ENCODE results near the gene STAM2.
"Not testable (repeated sequence)": the region's sequence is repeated elsewhere in the genome, so short reads cannot be mapped to it uniquely, and the experiment has no call there.

The STAM2 gene

DNA sequence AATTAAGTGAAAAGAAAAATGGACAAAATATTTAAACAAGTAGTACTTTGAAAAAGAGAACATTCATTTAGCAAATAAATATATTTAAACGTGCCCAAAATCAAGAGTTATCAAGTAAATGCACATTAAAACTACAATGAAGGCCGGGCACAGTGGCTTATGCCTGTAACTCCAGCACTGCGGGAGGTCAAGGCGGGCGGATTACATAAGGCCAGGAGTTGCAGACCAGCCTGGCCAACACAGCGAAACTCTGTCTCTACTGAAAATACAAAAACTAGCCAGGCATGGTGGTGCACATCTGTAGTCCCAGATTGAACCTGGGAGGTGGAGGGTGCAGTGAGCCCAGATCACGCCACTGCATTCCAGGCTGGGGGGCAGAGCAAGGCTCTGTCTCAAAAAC is 9.8 kb downstream of the STAM2 start:
- Histone ChIP-seq H3K27me3 (ENCODE audit: insufficient read depth, low read length) (no peaks in the 10 kb centered on the region), H3K9me3 (ENCODE audit: low read length) (peaks cover 2% of the 10 kb centered on the region), H2AFZ (ENCODE audit: low read depth, low read length) (no peak overlapping the region), H3K4me3 (ENCODE audit: low read length) (no peak overlapping the region), H3K4me1 (ENCODE audit: insufficient read depth, low read length) (peaks cover 7% of the 10 kb centered on the region), H3K36me3 (ENCODE audit: insufficient read depth, low read length) (no peaks in the 10 kb centered on the region)

DNA sequence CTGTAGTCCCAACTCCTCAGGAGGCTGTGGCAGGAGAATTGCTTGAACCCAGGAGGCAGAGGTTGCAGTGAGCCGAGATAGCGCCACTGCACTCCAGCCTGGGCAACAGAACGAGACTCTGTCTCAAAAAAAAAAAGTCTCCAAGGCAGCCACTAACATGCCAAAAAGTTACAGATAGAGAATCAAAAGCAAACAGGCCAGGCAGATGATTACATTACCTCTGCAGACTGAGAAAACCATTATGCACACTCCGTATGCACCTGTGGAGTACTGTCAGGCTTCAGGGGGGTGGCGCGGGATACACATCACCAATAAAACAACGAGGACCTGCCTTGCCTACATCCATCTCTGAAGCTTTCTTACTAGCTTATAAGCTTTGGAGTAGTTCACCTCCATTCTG is 10.3 kb downstream of the STAM2 start:
- H3K9me3 ChIP-seq (ENCODE audit: low read length), result peaks cover 2% of the 10 kb centered on the region
- H3K4me3 ChIP-seq (ENCODE audit: low read length), result no peak overlapping the region
- H2AFZ ChIP-seq (ENCODE audit: low read depth, low read length), result no peak overlapping the region
- H3K27me3 ChIP-seq (ENCODE audit: insufficient read depth, low read length), result no peaks in the 10 kb centered on the region
- H3K36me3 ChIP-seq (ENCODE audit: insufficient read depth, low read length), result no peaks in the 10 kb centered on the region
- peaks cover 7% of the 10 kb centered on the region for H3K4me1 ChIP-seq (ENCODE audit: insufficient read depth, low read length)

DNA sequence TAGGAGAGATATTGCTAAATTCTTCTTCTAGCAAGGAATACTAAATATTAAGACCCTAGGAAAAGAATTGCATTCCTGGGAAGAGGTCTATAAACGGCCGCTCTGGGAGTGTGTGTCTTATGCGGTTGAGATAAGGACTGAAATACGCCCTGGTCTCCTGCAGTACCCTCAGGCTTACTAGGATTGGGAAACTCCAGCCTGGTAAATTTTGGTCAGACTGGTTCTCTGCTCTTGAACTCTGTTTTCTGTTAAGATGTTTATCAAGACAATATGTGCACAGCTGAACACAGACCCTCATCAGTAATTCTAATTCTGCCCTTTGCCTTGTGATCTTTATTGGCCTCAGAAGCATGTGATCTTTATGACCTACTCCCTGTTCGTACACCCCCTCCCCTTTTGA is 11.9 kb downstream of the STAM2 start:
- not testable (repeated sequence) for H3K27me3 ChIP-seq (ENCODE audit: insufficient read depth, low read length); H3K9me3 ChIP-seq (ENCODE audit: low read length); H3K4me1 ChIP-seq (ENCODE audit: insufficient read depth, low read length); H3K36me3 ChIP-seq (ENCODE audit: insufficient read depth, low read length); H2AFZ ChIP-seq (ENCODE audit: low read depth, low read length); H3K4me3 ChIP-seq (ENCODE audit: low read length)

DNA sequence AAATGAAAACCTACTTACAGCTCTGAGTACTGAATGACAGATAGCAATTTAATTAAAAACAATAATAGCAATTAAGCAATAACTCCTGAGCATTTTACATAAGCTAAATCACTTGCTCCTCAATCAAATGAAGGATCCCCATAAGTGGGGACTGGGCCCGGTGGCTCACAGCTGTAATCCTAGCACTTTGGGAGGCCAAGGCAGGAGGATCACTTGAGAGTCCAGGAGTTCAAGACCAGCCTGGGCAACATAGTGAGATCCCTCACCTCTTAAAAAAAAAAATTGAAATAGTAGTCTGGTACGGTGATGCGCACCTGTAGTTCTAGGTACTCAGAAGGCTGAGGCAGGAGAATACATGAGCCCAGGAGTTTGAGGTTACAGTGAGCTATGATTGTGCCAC is 13.4 kb downstream of the STAM2 start:
- H3K4me1 ChIP-seq (ENCODE audit: insufficient read depth, low read length), result peaks cover 7% of the 10 kb centered on the region
- H2AFZ ChIP-seq (ENCODE audit: low read depth, low read length), result no peak overlapping the region
- H3K27me3 ChIP-seq (ENCODE audit: insufficient read depth, low read length), result no peaks in the 10 kb centered on the region
- H3K4me3 ChIP-seq (ENCODE audit: low read length), result no peak overlapping the region
- H3K36me3 ChIP-seq (ENCODE audit: insufficient read depth, low read length), result no peaks in the 10 kb centered on the region
- peaks cover 10% of the 10 kb centered on the region for H3K9me3 ChIP-seq (ENCODE audit: low read length)

DNA sequence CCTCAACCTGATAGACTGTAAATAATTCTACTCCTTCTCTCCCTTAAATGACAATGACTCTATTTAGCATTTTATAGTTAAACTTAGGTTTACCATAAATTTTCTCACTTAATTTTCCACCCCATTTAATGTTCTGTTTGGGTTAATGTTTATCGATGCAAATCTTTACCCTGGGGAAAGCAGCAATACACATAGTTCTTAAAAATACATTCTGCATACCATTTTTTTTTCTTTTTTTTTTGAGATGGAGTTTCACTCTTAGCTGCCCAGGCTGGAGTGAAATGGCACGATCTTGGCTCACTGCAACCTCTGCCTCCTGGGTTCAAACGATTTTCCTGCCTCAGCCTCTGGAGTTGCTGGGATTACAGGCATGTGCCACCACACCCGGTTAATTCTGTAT is 14.0 kb downstream of the STAM2 start:
- H3K4me1 ChIP-seq (ENCODE audit: insufficient read depth, low read length), result peaks cover 5% of the 10 kb centered on the region
- no peaks in the 10 kb centered on the region for H3K36me3 ChIP-seq (ENCODE audit: insufficient read depth, low read length)
- H3K4me3 ChIP-seq (ENCODE audit: low read length), result no peak overlapping the region
- H3K9me3 ChIP-seq (ENCODE audit: low read length), result peaks cover 14% of the 10 kb centered on the region
- H3K27me3 ChIP-seq (ENCODE audit: insufficient read depth, low read length), result no peaks in the 10 kb centered on the region
- no peak overlapping the region for H2AFZ ChIP-seq (ENCODE audit: low read depth, low read length)

DNA sequence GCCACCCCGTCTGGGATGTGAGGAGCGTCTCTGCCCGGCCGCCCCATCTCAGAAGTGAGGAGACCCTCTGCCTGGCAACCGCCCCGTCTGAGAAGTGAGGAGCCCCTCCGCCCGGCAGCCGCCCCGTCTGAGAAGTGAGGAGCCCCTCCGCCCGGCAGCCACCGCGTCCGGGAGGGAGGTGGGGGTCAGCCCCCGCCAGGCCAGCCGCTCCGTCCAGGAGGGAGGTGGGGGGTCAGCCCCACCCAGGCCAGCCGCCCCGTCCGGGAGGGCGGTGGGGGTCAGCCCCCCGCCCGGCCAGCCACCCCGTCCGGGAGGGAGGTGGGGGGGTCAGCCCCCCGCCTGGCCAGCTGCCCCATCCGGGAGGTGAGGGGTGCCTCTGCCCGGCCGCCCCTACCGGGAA is 15.2 kb downstream of the STAM2 start:
- peaks cover 12% of the 10 kb centered on the region for H3K9me3 ChIP-seq (ENCODE audit: low read length)
- H3K4me1 ChIP-seq (ENCODE audit: insufficient read depth, low read length); H3K36me3 ChIP-seq (ENCODE audit: insufficient read depth, low read length); H2AFZ ChIP-seq (ENCODE audit: low read depth, low read length); H3K27me3 ChIP-seq (ENCODE audit: insufficient read depth, low read length); H3K4me3 ChIP-seq (ENCODE audit: low read length): not testable (repeated sequence)

DNA sequence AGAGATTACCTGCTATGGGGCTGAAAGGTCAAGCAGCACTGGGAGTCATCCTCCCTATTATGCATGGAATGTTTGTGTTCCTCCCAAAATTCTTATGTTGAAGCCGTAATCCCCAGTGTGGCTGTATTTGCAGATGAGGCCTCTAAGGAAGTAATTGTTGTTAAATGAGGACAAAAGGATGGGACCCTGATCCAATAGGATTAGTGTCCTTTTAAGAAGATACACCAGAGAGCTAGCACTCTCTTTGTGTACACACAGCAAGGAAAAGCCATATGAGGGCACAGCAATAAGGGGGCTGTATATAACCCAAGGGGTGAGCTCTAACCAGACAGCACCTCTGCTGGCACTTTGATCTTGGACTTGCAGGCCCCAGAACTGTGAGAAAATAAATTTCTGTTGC is 18.3 kb downstream of the STAM2 start:
- peaks cover 12% of the 10 kb centered on the region for H3K9me3 ChIP-seq (ENCODE audit: low read length)
- no peaks in the 10 kb centered on the region for H3K4me1 ChIP-seq (ENCODE audit: insufficient read depth, low read length)
- H3K4me3 ChIP-seq (ENCODE audit: low read length), result no peak overlapping the region
- H3K36me3 ChIP-seq (ENCODE audit: insufficient read depth, low read length), result no peaks in the 10 kb centered on the region
- H2AFZ ChIP-seq (ENCODE audit: low read depth, low read length), result no peak overlapping the region
- H3K27me3 ChIP-seq (ENCODE audit: insufficient read depth, low read length), result no peaks in the 10 kb centered on the region

DNA sequence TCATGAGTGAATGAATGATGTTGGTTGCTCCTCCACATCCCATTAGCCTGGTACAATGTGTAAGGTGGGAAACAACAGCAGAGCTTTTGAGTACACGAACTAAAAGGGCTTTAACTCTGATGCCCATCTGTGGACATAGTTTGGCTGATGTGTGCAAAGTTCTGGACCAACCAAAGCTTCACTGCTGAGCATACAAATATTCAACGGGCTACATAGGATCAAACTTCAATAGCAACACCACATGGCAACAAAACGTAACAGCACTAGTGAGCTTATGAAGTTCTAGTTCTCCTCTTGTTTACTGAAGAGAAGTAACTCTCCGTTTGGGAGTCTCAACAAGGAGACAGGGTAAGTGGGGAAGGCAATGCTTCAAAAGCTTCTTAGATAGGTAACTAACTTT is 20.4 kb downstream of the STAM2 start:
- no peak overlapping the region for H3K4me3 ChIP-seq (ENCODE audit: low read length)
- H3K36me3 ChIP-seq (ENCODE audit: insufficient read depth, low read length), result no peaks in the 10 kb centered on the region
- no peaks in the 10 kb centered on the region for H3K27me3 ChIP-seq (ENCODE audit: insufficient read depth, low read length)
- H3K9me3 ChIP-seq (ENCODE audit: low read length), result peaks cover 15% of the 10 kb centered on the region
- H2AFZ ChIP-seq (ENCODE audit: low read depth, low read length), result no peak overlapping the region
- H3K4me1 ChIP-seq (ENCODE audit: insufficient read depth, low read length), result no peaks in the 10 kb centered on the region

DNA sequence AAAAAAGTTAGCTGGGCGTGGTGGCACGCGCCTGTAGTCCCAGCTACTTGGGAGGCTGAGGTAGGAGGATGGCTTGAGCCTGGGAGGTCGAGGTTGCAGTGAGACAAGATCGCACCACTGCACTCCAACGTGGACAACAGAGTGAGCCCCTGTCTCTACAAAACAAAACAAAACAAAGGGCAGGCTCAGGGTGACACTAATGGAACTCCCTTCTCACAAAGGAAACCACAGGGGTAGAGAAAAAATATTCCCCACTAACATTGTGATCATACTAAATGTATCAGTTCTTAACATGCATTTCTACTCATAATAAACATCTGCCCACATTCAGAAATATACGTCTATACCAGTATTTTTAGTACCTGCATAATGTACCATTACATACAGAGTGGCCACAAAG is 21.1 kb downstream of the STAM2 start:
- Histone ChIP-seq H2AFZ (ENCODE audit: low read depth, low read length) (no peak overlapping the region), H3K36me3 (ENCODE audit: insufficient read depth, low read length) (no peaks in the 10 kb centered on the region), H3K27me3 (ENCODE audit: insufficient read depth, low read length) (no peaks in the 10 kb centered on the region), H3K9me3 (ENCODE audit: low read length) (peaks cover 15% of the 10 kb centered on the region), H3K4me1 (ENCODE audit: insufficient read depth, low read length) (no peaks in the 10 kb centered on the region), H3K4me3 (ENCODE audit: low read length) (no peak overlapping the region)

DNA sequence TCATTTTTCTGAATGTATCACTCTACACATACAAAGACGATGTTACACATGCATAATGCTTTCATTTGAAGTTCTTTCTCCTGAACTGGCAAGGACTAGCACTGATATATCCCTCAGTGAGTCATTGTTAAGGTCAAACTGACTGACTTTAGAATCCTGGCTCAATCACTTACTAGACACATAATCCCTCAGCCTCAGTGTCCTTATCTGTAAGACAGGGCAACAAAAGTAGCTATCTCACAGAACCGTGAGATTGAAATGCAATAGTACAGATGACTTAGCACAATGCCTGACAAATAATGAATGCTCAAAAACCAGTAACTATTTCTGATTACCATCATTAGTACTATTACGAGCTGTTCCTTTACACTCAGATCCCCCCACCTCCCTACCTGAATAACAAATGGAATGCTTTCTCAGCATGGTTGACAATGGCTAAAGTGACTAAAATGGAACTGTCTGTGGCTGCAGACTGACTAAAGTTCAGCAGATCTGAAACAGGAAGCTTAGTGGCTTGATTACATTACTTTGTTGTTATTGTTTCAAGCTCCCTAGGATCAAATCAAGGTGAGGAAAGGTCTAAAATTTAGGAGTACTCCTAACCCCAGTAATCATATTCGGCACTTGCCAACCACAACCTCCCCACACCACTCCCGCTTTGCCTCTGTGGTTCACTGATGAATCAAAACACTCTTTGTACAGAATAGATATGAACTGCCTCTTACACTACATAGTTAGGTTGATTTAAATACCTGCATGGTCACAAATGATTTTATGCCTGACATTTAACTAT is 40.9 kb downstream of the STAM2 start:
- peaks cover 1% of the 10 kb centered on the region for H3K9me3 ChIP-seq (ENCODE audit: low read length)
- no peak overlapping the region for H2AFZ ChIP-seq (ENCODE audit: low read depth, low read length)
- no peak overlapping the region for H3K4me3 ChIP-seq (ENCODE audit: low read length)
- peaks cover 9% of the 10 kb centered on the region for H3K36me3 ChIP-seq (ENCODE audit: insufficient read depth, low read length)
- H3K4me1 ChIP-seq (ENCODE audit: insufficient read depth, low read length), result no peaks in the 10 kb centered on the region
- H3K27me3 ChIP-seq (ENCODE audit: insufficient read depth, low read length), result no peaks in the 10 kb centered on the region

DNA sequence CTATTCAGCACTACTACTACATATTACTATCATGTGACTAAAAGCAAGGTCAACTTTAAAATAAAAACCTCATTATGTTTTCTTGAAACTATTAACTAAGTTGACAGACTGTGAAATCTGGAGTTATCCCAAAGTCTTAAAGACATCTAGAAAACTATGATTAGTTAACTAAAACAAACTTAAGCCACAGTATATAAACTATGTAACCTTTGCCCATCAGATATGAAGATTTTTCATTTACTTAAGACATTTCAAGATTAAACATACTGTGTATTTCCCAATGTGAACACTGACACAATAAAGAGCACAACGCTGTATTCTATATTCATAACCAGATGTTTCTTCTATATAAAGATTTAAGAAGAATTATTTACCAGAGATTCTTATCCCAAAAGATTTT is 43.3 kb downstream of the STAM2 start:
- no peak overlapping the region for H2AFZ ChIP-seq (ENCODE audit: low read depth, low read length)
- H3K36me3 ChIP-seq (ENCODE audit: insufficient read depth, low read length), result peaks cover 11% of the 10 kb centered on the region
- H3K9me3 ChIP-seq (ENCODE audit: low read length), result no peaks in the 10 kb centered on the region
- no peaks in the 10 kb centered on the region for H3K27me3 ChIP-seq (ENCODE audit: insufficient read depth, low read length)
- no peaks in the 10 kb centered on the region for H3K4me1 ChIP-seq (ENCODE audit: insufficient read depth, low read length)
- H3K4me3 ChIP-seq (ENCODE audit: low read length), result no peak overlapping the region

DNA sequence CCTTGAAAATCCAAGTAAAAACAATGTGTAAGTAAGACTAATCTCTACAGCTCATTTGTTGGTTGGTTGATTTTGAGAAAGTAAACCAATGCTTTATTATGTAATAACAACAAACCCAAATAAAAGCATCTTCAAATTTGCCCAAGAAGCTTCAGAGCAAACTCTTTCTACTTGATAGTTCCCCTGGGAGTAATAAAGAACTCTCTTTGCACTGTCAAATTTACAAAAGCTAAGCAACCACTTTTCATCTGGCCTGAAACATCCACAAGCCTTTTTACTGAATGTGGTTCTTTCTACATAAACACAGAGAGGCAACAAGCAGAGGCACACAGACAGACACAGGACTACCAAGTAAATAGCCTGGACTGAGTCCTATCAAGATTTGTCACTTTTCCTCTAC is 47.9 kb downstream of the STAM2 start:
- Histone ChIP-seq H3K4me3 (ENCODE audit: low read length) (no peak overlapping the region), H3K27me3 (ENCODE audit: insufficient read depth, low read length) (no peaks in the 10 kb centered on the region), H3K36me3 (ENCODE audit: insufficient read depth, low read length) (peaks cover 12% of the 10 kb centered on the region), H2AFZ (ENCODE audit: low read depth, low read length) (no peak overlapping the region), H3K4me1 (ENCODE audit: insufficient read depth, low read length) (peaks cover 5% of the 10 kb centered on the region), H3K9me3 (ENCODE audit: low read length) (no peaks in the 10 kb centered on the region)

DNA sequence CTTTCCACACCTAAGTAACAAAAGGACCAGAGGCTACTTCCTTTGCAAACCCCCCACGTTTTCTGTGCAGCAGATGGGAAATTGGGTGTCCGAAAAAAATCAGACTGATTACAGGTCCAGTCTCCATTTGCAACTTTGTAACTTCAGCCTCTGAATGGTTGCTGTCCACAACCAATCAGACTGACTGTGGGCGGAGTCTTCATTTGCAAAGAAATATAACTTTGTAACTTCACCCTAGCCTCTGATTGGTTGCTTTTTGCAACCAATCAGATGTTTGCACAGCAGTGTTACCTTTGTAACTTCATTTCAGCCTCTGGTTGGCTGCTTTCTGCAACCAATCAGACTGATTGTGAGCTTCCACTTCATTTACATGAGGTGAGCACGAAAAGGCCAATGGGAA is 48.9 kb downstream of the STAM2 start:
- H3K4me1 ChIP-seq (ENCODE audit: insufficient read depth, low read length), result peaks cover 5% of the 10 kb centered on the region
- no peaks in the 10 kb centered on the region for H3K9me3 ChIP-seq (ENCODE audit: low read length)
- H3K27me3 ChIP-seq (ENCODE audit: insufficient read depth, low read length), result no peaks in the 10 kb centered on the region
- H2AFZ ChIP-seq (ENCODE audit: low read depth, low read length), result no peak overlapping the region
- peaks cover 14% of the 10 kb centered on the region for H3K36me3 ChIP-seq (ENCODE audit: insufficient read depth, low read length)
- H3K4me3 ChIP-seq (ENCODE audit: low read length), result no peak overlapping the region

DNA sequence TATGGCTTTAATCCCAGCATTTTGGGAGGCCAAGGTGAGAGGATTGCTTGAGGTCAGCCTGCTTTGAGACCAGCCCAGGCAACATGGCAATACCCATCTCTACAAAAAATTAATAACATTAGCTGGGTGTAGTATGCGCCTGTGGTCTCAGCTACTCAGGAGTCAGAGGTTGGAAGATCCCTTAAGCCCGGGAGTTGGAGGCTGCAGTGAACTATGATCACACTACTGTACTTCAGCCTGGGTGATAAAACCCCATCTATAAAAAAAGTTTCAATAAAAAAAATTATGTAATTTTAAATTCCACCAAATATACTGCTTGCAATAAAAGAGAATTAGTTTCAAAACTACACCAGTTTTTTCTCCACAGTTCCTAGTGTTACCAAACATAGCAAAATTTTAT is 53.4 kb downstream of the STAM2 start:
- Histone ChIP-seq H3K4me3 (ENCODE audit: low read length) (no peak overlapping the region), H3K4me1 (ENCODE audit: insufficient read depth, low read length) (peaks cover 5% of the 10 kb centered on the region), H3K9me3 (ENCODE audit: low read length) (no peaks in the 10 kb centered on the region), H2AFZ (ENCODE audit: low read depth, low read length) (no peak overlapping the region), H3K27me3 (ENCODE audit: insufficient read depth, low read length) (no peaks in the 10 kb centered on the region), H3K36me3 (ENCODE audit: insufficient read depth, low read length) (peaks cover 10% of the 10 kb centered on the region)

Measured in neuron (in vitro differentiated cells).